SK-N-SH (cell line): ENCODE measurements around the gene BABAM2. TPM values are rescaled to one million over a fixed set of nuclear protein-coding genes. Genes with fewer than 3 reads are reported as not detected.
"Not testable (repeated sequence)": the region's sequence is repeated elsewhere in the genome, so short reads cannot be mapped to it uniquely, and the experiment has no call there.

Experiments
- CTCF ChIA-PET: fragments of 300-600, 350-600 bp; formaldehyde crosslinking; extraction: SDS; loops from one replicate; lab custom pipeline; 2021; lab: Yijun Ruan, JAX
- POLR2A ChIA-PET: fragments of 350-600 bp; sonication (Branson Sonifier 250); formaldehyde crosslinking; extraction: SDS; loops from one replicate; lab custom pipeline; 2020; ENCODE audit warnings: antibody characterized with exemption, inconsistent platforms; lab: Yijun Ruan, JAX
- DNase-seq: peaks from one replicate; pipeline ENCODE4 v3.0.0; 2012
- H2AFZ ChIP-seq: fragments of 200-600 bp; sonication (generic); 2 replicates; pipeline ENCODE4 v1.8.1; 2016; ENCODE audit warnings: antibody characterized with exemption, mild to moderate bottlenecking, low read depth
- H3F3A ChIP-seq: fragments of 200-600 bp; sonication (generic); replicated peaks from 2 replicates; pipeline ENCODE3; 2016; ENCODE audit warnings: antibody characterized with exemption, mild to moderate bottlenecking; ENCODE audit not compliant: insufficient read depth
- H3K27ac ChIP-seq, 2 experiments: fragments of 200-500 bp in 1 of 2; fragments of 200-600 bp in 1 of 2; sonication (Bioruptor generic) in 1 of 2; sonication (generic), shearing (Covaris generic) in 1 of 2; 2 replicates each; pipeline versions ENCODE4 v1.5.1 to v1.6.1; 2014 to 2016; ENCODE audit warnings: low read depth in 2 of 2, inconsistent platforms in 1 of 2, low read length in 1 of 2, mild to moderate bottlenecking in 1 of 2, mixed read lengths in 1 of 2
- H3K27me3 ChIP-seq: fragments of 200-600 bp; sonication (generic), shearing (Covaris generic); 2 replicates; pipeline ENCODE4 v1.6.1; 2016; ENCODE audit warnings: mixed run types; ENCODE audit not compliant: insufficient read depth
- H3K36me3 ChIP-seq, 2 experiments: fragments of 200-500 bp in 1 of 2; fragments of 200-600 bp in 1 of 2; sonication (Bioruptor generic) in 1 of 2; sonication (generic) in 1 of 2; replicated peaks in 1 of 2; 2 replicates each; pipeline versions ENCODE3 to v1.5.1; 2014 to 2016; ENCODE audit warnings: low read length in 1 of 2, mild to moderate bottlenecking in 1 of 2; ENCODE audit not compliant: insufficient read depth in 2 of 2, control insufficient read depth in 1 of 2
- H3K4me1 ChIP-seq, 2 experiments: fragments of 200-500 bp in 1 of 2; fragments of 200-600 bp in 1 of 2; sonication (Bioruptor generic) in 1 of 2; sonication (generic), shearing (Covaris generic) in 1 of 2; 2 replicates each; pipeline versions ENCODE4 v1.5.1 to v1.6.1; 2014 to 2016; ENCODE audit warnings: low read depth in 1 of 2, low read length in 1 of 2, mixed run types in 1 of 2; ENCODE audit not compliant: insufficient read depth in 2 of 2, control insufficient read depth in 1 of 2
- H3K4me2 ChIP-seq: fragments of 200-600 bp; sonication (generic), shearing (Covaris generic); 2 replicates; pipeline ENCODE4 v1.6.1; 2017; ENCODE audit warnings: mixed run types
- H3K4me3 ChIP-seq, 2 experiments: fragments of 200-500 bp in 1 of 2; fragments of 200-600 bp in 1 of 2; sonication (Bioruptor generic) in 1 of 2; sonication (generic), shearing (Covaris generic) in 1 of 2; 2 replicates each; pipeline versions ENCODE4 v1.5.1 to v1.8.1; 2014 to 2016; ENCODE audit warnings: low read depth in 2 of 2, inconsistent platforms in 1 of 2, low read length in 1 of 2, mild to moderate bottlenecking in 1 of 2, mixed read lengths in 1 of 2, moderate library complexity in 1 of 2
- H3K79me2 ChIP-seq: fragments of 200-600 bp; sonication (generic); 2 replicates; pipeline ENCODE4 v1.8.1; 2017; ENCODE audit warnings: mild to moderate bottlenecking; ENCODE audit not compliant: insufficient read depth
- H3K9ac ChIP-seq: fragments of 200-600 bp; sonication (generic); 2 replicates; pipeline ENCODE4 v1.6.1; 2017; ENCODE audit warnings: mixed run types
- H3K9me2 ChIP-seq: fragments of 200-600 bp; sonication (generic); 2 replicates; pipeline ENCODE4 v1.6.1; 2017; ENCODE audit warnings: mixed run types
- H3K9me3 ChIP-seq: fragments of 200-600 bp; sonication (generic); 2 replicates; pipeline ENCODE4 v1.6.1; 2017; ENCODE audit warnings: mixed run types, mild to moderate bottlenecking, moderate library complexity
- H4K20me1 ChIP-seq: fragments of 200-600 bp; sonication (generic); 2 replicates; pipeline ENCODE4 v1.6.1; 2017; ENCODE audit warnings: mild to moderate bottlenecking, mixed run types; ENCODE audit not compliant: insufficient read depth
- ELF1 ChIP-seq: IDR thresholded peaks from 2 replicates; pipeline ENCODE4 v1.4.0; 2012
- FOXM1 ChIP-seq: IDR thresholded peaks from 2 replicates; pipeline ENCODE4 v1.4.0; 2012; ENCODE audit warnings: low read depth, mild to moderate bottlenecking
- GABPA ChIP-seq: IDR thresholded peaks from 2 replicates; pipeline ENCODE4 v1.4.0; 2012; ENCODE audit warnings: low read depth, mild to moderate bottlenecking
- GATA2 ChIP-seq: sonication (generic); formaldehyde crosslinking; IDR thresholded peaks from 2 replicates; pipeline ENCODE4 v1.5.0; 2020; ENCODE audit warnings: mild to moderate bottlenecking, missing genetic modification reagents
- MXI1 ChIP-seq: IDR thresholded peaks from 2 replicates; pipeline ENCODE4 v1.6.1; 2012; ENCODE audit warnings: mild to moderate bottlenecking, low read depth, low read length, improper control_type of control experiment
- POLR2AphosphoS5 ChIP-seq: IDR thresholded peaks from 2 replicates; pipeline ENCODE4 v1.6.1; 2012; ENCODE audit warnings: low read depth, low read length
- RAD21 ChIP-seq: IDR thresholded peaks from 2 replicates; pipeline ENCODE4 v1.6.1; 2012; ENCODE audit warnings: mild to moderate bottlenecking, low read length
- REST ChIP-seq: IDR thresholded peaks from 2 replicates; pipeline ENCODE4 v1.6.1; 2012; ENCODE audit warnings: mild to moderate bottlenecking, low read depth, low read length, moderate library complexity
- RXRA ChIP-seq: IDR thresholded peaks from 2 replicates; pipeline ENCODE4 v1.4.0; 2012; ENCODE audit warnings: low read depth, mild to moderate bottlenecking, borderline replicate concordance
- SIN3A ChIP-seq: IDR thresholded peaks from 2 replicates; pipeline ENCODE4 v1.6.1; 2012; ENCODE audit warnings: low read depth, mild to moderate bottlenecking, low read length, moderate library complexity, borderline replicate concordance
- SMC3 ChIP-seq: IDR thresholded peaks from 2 replicates; pipeline ENCODE4 v1.6.1; 2012; ENCODE audit warnings: low read depth, low read length, improper control_type of control experiment
- TAF1 ChIP-seq: IDR thresholded peaks from 2 replicates; pipeline ENCODE4 v1.6.1; 2012; ENCODE audit warnings: low read depth, mild to moderate bottlenecking, low read length, moderate library complexity, borderline replicate concordance
- YY1 ChIP-seq: IDR thresholded peaks from 2 replicates; pipeline ENCODE4 v1.4.0; 2012; ENCODE audit warnings: low read depth, mild to moderate bottlenecking
- WGBS: methylation state at CpG from one replicate; pipeline ENCODE4 v1.1.6; 2017; ENCODE audit warnings: low lambda C conversion rate; 5-methylcytosine and 5-hydroxymethylcytosine counted together
- polyA plus RNA-seq, 3 experiments: library from polyadenylated mRNA; depleted of rRNA; stranded (reverse); fragments of >200 nt; gene quantifications; 2 replicates each; pipeline ENCODE4 v1.2.3, GENCODE V29; 2012
- TF ChIP-seq, protein P1 (sequence below): IDR thresholded peaks from 2 replicates; pipeline ENCODE4; 2012
- TF ChIP-seq, protein P2 (sequence below): fragments of 150-350 bp; IDR thresholded peaks from 2 replicates; pipeline ENCODE4 v1.6.1; 2016; ENCODE audit warnings: mild to moderate bottlenecking, low read depth, low read length

Gene BABAM2
- polyA plus RNA-seq, 1 of the 3 experiments (the other 2 are of a cell fraction), result 34.0 TPM

DNA sequence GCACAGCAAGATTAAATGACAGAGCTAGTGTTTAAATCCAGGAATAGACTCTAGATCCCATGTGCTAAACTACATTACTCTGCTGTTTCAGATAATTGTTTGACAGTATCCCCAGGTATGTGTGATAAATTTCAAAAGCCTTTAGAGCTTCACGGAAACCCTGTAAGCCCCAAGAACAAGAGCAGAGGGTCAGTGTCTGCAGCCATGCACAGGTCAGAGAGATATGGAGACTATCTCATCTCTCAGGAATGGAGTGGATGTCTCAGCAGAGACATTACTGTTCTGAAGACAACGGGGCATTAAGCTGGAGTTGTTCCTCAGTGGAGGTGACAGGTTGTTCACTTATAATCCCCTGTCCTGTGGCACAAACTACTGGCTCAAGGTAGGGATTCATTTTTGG, 363.0 kb downstream of the BABAM2 start:
- CTCF ChIA-PET, result interaction anchor here (2.1 kb wide), 1 partner anchor 10 kb away, joined by 7 read pairs; no protein-coding TSS in a partner anchor
- no peaks in the 10 kb centered on the region; the same call in 1 of the 2 replicates for H3K79me2 ChIP-seq
- TF ChIP-seq ELF1, result no peak
- TF ChIP-seq RAD21, result no peak
- TF ChIP-seq GATA2 (CRISPR knock-in tag), result no peak
- TF ChIP-seq FOXM1, result no peak
- TF ChIP-seq, protein P1, sequence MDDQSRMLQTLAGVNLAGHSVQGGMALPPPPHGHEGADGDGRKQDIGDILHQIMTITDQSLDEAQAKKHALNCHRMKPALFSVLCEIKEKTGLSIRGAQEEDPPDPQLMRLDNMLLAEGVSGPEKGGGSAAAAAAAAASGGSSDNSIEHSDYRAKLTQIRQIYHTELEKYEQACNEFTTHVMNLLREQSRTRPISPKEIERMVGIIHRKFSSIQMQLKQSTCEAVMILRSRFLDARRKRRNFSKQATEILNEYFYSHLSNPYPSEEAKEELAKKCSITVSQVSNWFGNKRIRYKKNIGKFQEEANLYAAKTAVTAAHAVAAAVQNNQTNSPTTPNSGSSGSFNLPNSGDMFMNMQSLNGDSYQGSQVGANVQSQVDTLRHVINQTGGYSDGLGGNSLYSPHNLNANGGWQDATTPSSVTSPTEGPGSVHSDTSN, result no peak
- TF ChIP-seq YY1, result no peak
- no peak for TF ChIP-seq MXI1
- TF ChIP-seq, protein P2, sequence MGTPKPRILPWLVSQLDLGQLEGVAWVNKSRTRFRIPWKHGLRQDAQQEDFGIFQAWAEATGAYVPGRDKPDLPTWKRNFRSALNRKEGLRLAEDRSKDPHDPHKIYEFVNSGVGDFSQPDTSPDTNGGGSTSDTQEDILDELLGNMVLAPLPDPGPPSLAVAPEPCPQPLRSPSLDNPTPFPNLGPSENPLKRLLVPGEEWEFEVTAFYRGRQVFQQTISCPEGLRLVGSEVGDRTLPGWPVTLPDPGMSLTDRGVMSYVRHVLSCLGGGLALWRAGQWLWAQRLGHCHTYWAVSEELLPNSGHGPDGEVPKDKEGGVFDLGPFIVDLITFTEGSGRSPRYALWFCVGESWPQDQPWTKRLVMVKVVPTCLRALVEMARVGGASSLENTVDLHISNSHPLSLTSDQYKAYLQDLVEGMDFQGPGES, result no peak
- no peak for TF ChIP-seq SMC3
- no peak for TF ChIP-seq REST
- no peak for TF ChIP-seq GABPA
- TF ChIP-seq TAF1, result no peak
- TF ChIP-seq SIN3A, result no peak
- no peak for TF ChIP-seq POLR2AphosphoS5
- no peak for TF ChIP-seq RXRA

DNA sequence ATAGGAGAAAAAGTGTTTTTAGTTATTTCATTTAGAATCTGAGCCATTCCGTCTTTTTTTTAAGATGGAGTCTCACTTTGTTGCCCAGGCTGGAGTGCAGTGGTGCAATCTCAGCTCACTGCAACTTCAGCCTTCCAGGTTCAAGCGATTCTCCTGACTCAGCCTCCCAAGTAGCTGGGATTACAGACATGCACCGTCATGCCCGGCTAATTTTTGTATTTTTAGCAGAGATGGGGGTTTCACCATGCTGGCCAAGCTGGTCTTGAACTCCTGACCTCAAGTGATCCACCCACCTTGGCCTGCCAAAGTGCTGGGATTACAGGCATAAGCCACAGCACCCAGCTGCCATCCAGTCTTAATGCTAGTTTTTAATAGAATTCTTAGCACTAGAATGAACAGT, 364.7 kb downstream of the BABAM2 start:
- H3K4me3 ChIP-seq, H2AFZ ChIP-seq, H3K4me2 ChIP-seq, H3K27ac ChIP-seq, H3K27me3 ChIP-seq, H3K9me3 ChIP-seq, POLR2A ChIA-PET, H3K9me2 ChIP-seq, DNase-seq, H3K79me2 ChIP-seq, H3K36me3 ChIP-seq, H3K9ac ChIP-seq, H3F3A ChIP-seq, H4K20me1 ChIP-seq, H3K4me1 ChIP-seq: not testable (repeated sequence)
- 92% methylated on average over 4 of the region's 4 CpGs for WGBS
- CTCF ChIA-PET, result interaction anchor here (0.6 kb wide), 1 partner anchor 904 kb away, joined by 3 read pairs; no protein-coding TSS in a partner anchor

More for the DNA sequence above, 363.0 kb downstream of the BABAM2 start:
- no peaks in the 10 kb centered on the region for H3F3A ChIP-seq
- no peak overlapping the region for H3K27ac ChIP-seq
- no peak for DNase-seq
- no peaks in the 10 kb centered on the region for H3K9me2 ChIP-seq
- H3K9ac ChIP-seq, result no peak overlapping the region
- H3K4me2 ChIP-seq, result no peak overlapping the region
- no peaks in the 10 kb centered on the region for H4K20me1 ChIP-seq
- H3K36me3 ChIP-seq, result no peaks in the 10 kb centered on the region
- no peaks in the 10 kb centered on the region for H3K9me3 ChIP-seq
- H2AFZ ChIP-seq, result no peak overlapping the region
- peaks cover 0 to 4% of the 10 kb centered on the region in 2 experiments; a peak in 1 of 4 replicates for H3K4me1 ChIP-seq
- POLR2A ChIA-PET, result no interaction called here
- 68% methylated on average over 2 of the region's 2 CpGs for WGBS
- no peaks in the 10 kb centered on the region for H3K27me3 ChIP-seq
- no peak overlapping the region for H3K4me3 ChIP-seq
